Kidney (tissue), 14 donors: ENCODE measurements around the gene EEF1AKMT3. TPM values are rescaled to one million over a fixed set of nuclear protein-coding genes. Genes with fewer than 3 reads are reported as not detected.

Experiments
- DNase-seq, 5 donors: peaks; one replicate each; pipeline ENCODE4 v3.0.0-alpha.2; 2013 to 2020
- FAIRE-seq: peaks from 2 replicates; lab custom pipeline; 2012; peaks lifted over from hg19 to GRCh38; lab: Jason Lieb, UNC
- H3K27ac ChIP-seq, 2 donors: one replicate each; pipeline ENCODE4 v1.7.0; 2013; ENCODE audit warnings: low read depth in 2 of 2, low read length in 2 of 2, inconsistent platforms in 1 of 2
- H3K27me3 ChIP-seq: one replicate; pipeline ENCODE4 v1.7.1; 2013; ENCODE audit warnings: low read length, inconsistent platforms; ENCODE audit not compliant: control insufficient read depth, insufficient read depth
- H3K36me3 ChIP-seq, 3 donors: one replicate each; pipeline versions ENCODE4 v1.7.0 to v1.7.1; 2013; ENCODE audit warnings: low read length in 3 of 3, control low read depth in 1 of 3, inconsistent platforms in 1 of 3; ENCODE audit not compliant: insufficient read depth in 3 of 3, control insufficient read depth in 2 of 3
- H3K4me1 ChIP-seq, 3 donors: one replicate each; pipeline versions ENCODE4 v1.7.0 to v1.7.1; 2013; ENCODE audit warnings: low read length in 3 of 3, inconsistent platforms in 1 of 3, low read depth in 1 of 3; ENCODE audit not compliant: control insufficient read depth in 2 of 3, insufficient read depth in 2 of 3
- H3K4me3 ChIP-seq, 3 donors: one replicate each; pipeline versions ENCODE4 v1.7.0 to v1.8.1; 2013; ENCODE audit warnings: low read length in 3 of 3, control low read depth in 1 of 3, inconsistent platforms in 1 of 3
- H3K9ac ChIP-seq, 3 donors: one replicate each; pipeline versions ENCODE4 v1.7.0 to v1.7.1; 2013; ENCODE audit warnings: low read length in 3 of 3, control low read depth in 1 of 3, inconsistent platforms in 1 of 3
- H3K9me3 ChIP-seq, 3 donors: one replicate each; pipeline versions ENCODE4 v1.7.0 to v1.7.1; 2013; ENCODE audit warnings: low read length in 3 of 3, control low read depth in 1 of 3, inconsistent platforms in 1 of 3; ENCODE audit not compliant: control insufficient read depth in 2 of 3, insufficient read depth in 1 of 3
- intact Hi-C: fragments of 100-400 bp; cut with DNase I; formaldehyde crosslinking; loops from one replicate; pipeline ENCODE4 v1.11.1; 2022
- polyA plus RNA-seq: library from polyadenylated mRNA; stranded (reverse); fragments of 350-450 nt; fragmentation: Illumina TruSeq; extraction: RNeasy Lipid Tissue Mini Kit (QIAGEN cat#74804); gene quantifications from one replicate; pipeline ENCODE4 v1.2.3, GENCODE V29; 2014; ENCODE audit warnings: low read depth, low replicate concordance; ENCODE audit not compliant: insufficient read depth
- total RNA-seq: library from RNA; stranded (reverse); fragmentation: NEBNext Ultra II Directional; extraction: Animal tissue kit (Norgen Biotek cat#: 25700); gene quantifications from one replicate; pipeline ENCODE4 v1.2.1, GENCODE V29; 2021
- TF ChIP-seq, protein P1 (sequence below): IDR thresholded peaks from 3 replicates; pipeline ENCODE4 v1.5.1; 2012; ENCODE audit warnings: mild to moderate bottlenecking, moderate library complexity, borderline replicate concordance; ENCODE audit not compliant: insufficient read depth; ENCODE audit errors: extremely low read depth
- donor health status: control.
- donor health status: control.
- donor health status: control.
- donor health status: control.
- donor health status: control.
- donor health status: DM: yes; HTN: yes; CAD: no.
- donor health status: Normal renal cell carcinoma (clear cell type).

EEF1AKMT3 gene
- total and polyA plus RNA-seq, 2 donors from 2014 or later = 10.4 to 15.3 TPM

DNA sequence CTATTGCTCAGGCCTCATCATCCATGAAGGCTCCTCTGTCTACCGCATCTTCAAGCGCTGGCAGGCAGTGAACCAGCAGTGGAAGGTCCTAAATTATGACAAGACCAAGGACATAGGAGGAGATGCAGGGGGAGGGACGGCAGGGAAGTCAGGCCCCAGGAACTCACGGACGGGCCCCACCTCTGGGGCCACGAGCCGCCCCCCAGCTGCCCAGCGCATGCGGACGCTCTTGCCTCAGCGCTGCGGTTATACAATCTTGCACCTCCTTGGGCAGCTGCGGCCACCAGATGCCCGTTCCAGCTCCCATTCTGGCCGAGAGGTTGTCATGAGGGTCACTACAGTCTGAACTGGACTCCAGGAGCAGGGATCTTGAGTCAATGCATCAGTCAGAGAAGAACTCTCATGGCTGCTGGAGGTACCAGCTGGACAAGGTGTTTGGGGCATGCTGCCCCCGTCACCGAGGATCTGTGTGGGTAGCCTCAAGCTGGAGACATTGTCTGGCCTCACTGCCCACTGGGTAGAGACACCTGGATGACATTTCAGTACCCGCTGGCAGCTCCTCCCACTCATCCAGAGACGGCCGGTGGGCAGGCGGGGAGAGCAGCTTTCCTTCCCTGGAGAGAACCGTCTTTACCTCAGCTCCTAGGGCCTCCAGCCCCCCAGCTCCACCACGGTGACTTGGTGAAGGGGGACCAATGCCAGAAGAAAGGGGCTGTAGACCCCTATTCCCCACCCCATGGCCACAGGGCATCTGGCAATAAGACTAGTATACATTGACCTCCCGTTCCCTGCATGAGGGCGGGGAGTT is 13.7 kb upstream of the EEF1AKMT3 start:
- Histone ChIP-seq H3K9ac (no peak overlapping the region), H3K27ac (no peak overlapping the region), H3K4me3 (no peak overlapping the region), H3K4me1 (peaks cover 0 to 9% (median 0%) of the 10 kb centered on the region in 3 donors), H3K36me3 (peaks cover 4 to 5% (median 4%) of the 10 kb centered on the region in 3 donors), H3K9me3 (no peaks in the 10 kb centered on the region), H3K27me3 (peaks cover 2% of the 10 kb centered on the region)
- DNase-seq = no peak
- TF ChIP-seq, protein P1, sequence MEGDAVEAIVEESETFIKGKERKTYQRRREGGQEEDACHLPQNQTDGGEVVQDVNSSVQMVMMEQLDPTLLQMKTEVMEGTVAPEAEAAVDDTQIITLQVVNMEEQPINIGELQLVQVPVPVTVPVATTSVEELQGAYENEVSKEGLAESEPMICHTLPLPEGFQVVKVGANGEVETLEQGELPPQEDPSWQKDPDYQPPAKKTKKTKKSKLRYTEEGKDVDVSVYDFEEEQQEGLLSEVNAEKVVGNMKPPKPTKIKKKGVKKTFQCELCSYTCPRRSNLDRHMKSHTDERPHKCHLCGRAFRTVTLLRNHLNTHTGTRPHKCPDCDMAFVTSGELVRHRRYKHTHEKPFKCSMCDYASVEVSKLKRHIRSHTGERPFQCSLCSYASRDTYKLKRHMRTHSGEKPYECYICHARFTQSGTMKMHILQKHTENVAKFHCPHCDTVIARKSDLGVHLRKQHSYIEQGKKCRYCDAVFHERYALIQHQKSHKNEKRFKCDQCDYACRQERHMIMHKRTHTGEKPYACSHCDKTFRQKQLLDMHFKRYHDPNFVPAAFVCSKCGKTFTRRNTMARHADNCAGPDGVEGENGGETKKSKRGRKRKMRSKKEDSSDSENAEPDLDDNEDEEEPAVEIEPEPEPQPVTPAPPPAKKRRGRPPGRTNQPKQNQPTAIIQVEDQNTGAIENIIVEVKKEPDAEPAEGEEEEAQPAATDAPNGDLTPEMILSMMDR = no peak
- intact Hi-C loops = no loop called here
- FAIRE-seq = no peak

- Histone ChIP-seq H3K36me3 (peaks cover 4 to 5% (median 4%) of the 10 kb centered on the region in 3 donors), H3K9ac (no peak overlapping the region), H3K4me1 (peaks cover 0 to 8% (median 4%) of the 10 kb centered on the region in 3 donors), H3K4me3 (no peak overlapping the region), H3K27me3 (peaks cover 9% of the 10 kb centered on the region), H3K9me3 (no peaks in the 10 kb centered on the region), H3K27ac (no peak overlapping the region)
- intact Hi-C loops = no loop called here
- peak in 2 of 5 donors; percentile 24 to 46 for DNase-seq
- TF ChIP-seq, protein P1 = peak; percentile 37
- FAIRE-seq = no peak
Measured at GRCh38 chr12:57759360-57759980, 12.9 kb upstream of the EEF1AKMT3 start.

DNA sequence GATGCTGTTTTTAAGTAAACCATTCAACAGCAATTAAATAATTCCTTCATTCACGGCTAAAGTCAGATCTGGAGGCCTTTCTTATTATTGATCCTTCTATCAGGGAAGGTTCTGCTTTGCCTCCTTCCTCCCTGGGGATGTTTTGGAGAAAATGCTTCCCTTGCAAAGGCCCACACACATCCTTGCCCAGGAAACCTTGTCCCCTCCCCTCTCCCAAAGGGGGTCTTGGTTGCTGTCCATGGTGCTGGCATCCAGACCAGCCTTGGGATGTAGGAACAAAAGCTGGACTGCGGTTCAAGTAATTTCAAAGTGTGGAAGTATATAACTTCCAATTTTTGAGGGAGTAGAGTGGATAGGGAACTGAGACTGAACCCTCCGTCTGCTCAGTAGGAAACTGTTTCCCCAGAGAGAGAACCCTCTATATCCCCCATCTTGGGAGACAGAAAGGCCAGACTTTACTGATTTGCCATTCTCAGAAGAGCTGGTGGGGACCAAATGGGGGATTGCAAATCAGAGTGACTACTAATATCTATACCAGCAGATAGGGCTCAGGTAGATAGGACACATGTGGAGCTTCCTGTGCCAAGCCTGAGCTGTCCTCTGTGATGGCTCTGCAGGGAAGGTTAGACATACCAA is 11.9 kb upstream of the EEF1AKMT3 start:
- Histone ChIP-seq H3K9me3 (no peaks in the 10 kb centered on the region), H3K4me3 (no peak overlapping the region), H3K4me1 (peaks cover 0 to 14% (median 10%) of the 10 kb centered on the region in 3 donors), H3K36me3 (peaks cover 4 to 5% (median 4%) of the 10 kb centered on the region in 3 donors), H3K27me3 (peaks cover 15% of the 10 kb centered on the region), H3K9ac (no peak overlapping the region), H3K27ac (no peak overlapping the region)
- intact Hi-C loops = no loop called here
- peak in 2 of 5 donors; percentile 42 to 63 for DNase-seq
- FAIRE-seq = no peak
- TF ChIP-seq, protein P1 = no peak
